ENCODE data around the gene WNT3A.

WNT3A gene

DNA sequence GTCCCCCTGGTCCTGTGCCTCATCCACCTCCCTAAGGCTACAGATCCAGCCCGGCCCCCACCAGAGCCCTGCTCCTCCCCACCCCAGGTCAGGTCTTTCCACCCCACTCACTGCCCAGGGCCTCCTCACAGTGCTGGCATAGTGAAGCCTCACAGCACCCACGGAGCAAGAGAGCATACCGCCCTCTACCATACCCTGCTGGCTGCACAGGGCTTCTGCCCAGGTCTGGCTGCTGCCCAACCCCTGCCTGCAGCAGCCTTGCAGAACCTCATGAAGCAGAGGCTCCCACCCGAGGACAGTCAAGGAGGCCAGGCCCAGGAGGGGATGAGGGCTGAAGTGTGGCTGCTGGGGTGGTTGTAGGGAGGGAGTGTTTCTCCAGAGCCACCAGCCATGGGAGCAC lies 56.0 kb downstream of the WNT3A start:
- no peak overlapping the region for H3K27ac ChIP-seq
- no peak for TF ChIP-seq ZFX (IDR thresholded peaks at IDR 0.05)
- TF ChIP-seq, protein P1, sequence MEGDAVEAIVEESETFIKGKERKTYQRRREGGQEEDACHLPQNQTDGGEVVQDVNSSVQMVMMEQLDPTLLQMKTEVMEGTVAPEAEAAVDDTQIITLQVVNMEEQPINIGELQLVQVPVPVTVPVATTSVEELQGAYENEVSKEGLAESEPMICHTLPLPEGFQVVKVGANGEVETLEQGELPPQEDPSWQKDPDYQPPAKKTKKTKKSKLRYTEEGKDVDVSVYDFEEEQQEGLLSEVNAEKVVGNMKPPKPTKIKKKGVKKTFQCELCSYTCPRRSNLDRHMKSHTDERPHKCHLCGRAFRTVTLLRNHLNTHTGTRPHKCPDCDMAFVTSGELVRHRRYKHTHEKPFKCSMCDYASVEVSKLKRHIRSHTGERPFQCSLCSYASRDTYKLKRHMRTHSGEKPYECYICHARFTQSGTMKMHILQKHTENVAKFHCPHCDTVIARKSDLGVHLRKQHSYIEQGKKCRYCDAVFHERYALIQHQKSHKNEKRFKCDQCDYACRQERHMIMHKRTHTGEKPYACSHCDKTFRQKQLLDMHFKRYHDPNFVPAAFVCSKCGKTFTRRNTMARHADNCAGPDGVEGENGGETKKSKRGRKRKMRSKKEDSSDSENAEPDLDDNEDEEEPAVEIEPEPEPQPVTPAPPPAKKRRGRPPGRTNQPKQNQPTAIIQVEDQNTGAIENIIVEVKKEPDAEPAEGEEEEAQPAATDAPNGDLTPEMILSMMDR (conservative IDR thresholded peaks at IDR 0.05), result no peak

DNA sequence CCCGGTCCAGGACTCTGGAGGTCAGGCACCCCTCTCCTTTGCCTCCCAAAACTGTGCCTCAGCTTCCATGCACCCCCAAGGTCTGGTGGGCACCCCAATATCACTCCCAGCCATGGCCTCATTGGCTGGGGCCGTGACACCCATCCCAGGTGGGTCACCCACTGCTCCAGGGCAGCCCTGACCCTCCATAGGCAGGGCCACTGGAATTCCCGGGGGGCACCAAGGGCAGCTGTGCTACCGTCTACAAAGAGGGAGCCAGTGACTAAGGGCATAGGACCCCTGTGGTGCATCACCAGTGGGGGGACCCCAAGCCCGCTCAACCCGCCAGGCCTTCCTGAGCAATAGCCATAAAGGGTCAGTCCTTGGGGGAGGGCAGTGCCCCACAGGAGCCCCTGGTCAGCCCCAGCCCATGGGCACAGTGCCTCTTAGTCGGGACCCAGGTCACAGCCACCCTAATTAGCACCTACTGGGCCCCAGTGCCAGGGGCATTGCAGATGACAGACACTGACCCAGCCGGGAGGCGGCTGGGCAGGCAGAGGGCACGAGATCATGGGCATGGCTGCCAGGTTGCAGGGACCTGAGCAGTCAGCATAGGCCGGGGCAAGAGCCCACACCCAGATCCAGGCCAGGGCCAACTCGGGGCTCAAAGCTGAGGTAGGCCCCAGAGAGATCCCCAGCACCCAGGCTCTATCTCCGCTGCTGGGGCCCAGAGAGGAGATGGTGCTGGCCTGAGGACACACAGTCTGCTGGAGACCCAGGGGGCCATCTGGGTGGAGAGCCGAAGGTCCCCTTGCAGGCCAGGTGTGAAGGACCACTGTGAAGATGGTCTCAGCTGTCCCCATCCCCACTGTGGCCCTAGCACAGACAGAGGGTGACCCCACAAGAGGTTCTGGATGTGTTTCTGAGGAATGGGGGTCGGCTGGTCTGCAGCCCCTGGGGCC lies 56.7 kb downstream of the WNT3A start:
- no peak for TF ChIP-seq ZFX (IDR thresholded peaks at IDR 0.05)
- TF ChIP-seq, protein P1 (conservative IDR thresholded peaks at IDR 0.05), result no peak
- no peak overlapping the region for H3K27ac ChIP-seq

DNA sequence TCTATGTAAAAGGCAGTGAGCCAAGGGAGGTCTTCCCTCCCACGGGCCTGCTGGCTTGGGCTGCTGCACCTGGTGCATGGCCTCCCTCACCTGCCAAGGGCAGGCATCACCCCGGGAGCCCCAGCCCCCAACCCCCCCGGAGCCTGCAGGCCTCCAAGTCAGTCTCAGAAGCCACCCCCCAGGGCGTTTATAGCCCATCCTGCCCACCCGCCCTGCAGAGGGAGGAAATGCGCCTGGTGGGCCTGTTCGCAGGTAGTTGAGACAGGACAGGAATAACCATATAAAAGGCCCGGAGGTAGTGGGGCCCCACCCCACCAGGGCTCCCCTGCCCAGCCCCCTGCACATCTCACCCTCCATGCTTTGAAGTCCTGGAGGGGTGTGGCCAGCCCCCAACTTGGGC lies 57.5 kb downstream of the WNT3A start:
- H3K27ac ChIP-seq, result no peak overlapping the region
- no peak for TF ChIP-seq ZFX (IDR thresholded peaks at IDR 0.05)
- TF ChIP-seq, protein P1 (conservative IDR thresholded peaks at IDR 0.05), result no peak

DNA sequence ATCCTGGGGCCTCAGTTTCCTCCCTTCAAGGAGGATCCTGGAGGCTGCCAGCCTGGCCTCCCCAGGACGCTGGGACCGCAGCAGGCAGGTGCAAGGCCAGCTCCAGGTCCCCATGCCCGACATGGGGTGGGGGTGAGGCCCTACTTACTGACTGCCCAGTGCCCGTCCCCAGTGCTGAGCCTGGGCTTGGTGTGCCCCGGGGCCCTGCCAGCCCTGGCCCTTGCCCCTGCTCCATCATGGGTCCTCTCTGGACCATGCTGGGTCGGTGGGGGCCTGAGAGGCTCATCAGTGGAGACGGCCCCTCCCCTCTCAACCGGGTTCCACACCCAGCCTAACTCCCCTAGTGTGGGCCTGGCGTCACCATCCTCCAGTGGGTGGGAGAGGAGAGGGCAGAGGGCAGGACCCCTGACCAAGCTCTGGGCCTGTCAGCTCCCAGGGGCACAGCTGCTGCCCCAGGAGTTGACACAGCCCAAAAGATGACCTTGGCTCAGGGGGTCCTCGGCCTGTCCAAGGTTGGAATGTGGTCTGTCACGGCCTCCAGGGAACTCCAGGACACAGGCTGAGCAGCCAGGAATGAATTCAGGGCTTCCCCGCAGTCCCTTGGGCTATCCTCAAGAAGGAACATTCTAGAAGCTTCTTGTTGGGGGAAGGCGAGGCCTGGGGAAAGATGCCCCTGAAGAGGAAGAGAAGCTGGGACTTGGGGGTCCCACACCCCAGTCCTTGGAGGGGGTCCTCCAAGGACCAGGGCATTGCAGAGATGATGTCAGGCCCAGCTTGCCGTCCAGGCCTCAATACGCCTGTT lies 58.1 kb downstream of the WNT3A start:
- no peak overlapping the region for H3K27ac ChIP-seq
- TF ChIP-seq ZFX (IDR thresholded peaks at IDR 0.05), result no peak
- TF ChIP-seq, protein P1 (conservative IDR thresholded peaks at IDR 0.05), result no peak

DNA sequence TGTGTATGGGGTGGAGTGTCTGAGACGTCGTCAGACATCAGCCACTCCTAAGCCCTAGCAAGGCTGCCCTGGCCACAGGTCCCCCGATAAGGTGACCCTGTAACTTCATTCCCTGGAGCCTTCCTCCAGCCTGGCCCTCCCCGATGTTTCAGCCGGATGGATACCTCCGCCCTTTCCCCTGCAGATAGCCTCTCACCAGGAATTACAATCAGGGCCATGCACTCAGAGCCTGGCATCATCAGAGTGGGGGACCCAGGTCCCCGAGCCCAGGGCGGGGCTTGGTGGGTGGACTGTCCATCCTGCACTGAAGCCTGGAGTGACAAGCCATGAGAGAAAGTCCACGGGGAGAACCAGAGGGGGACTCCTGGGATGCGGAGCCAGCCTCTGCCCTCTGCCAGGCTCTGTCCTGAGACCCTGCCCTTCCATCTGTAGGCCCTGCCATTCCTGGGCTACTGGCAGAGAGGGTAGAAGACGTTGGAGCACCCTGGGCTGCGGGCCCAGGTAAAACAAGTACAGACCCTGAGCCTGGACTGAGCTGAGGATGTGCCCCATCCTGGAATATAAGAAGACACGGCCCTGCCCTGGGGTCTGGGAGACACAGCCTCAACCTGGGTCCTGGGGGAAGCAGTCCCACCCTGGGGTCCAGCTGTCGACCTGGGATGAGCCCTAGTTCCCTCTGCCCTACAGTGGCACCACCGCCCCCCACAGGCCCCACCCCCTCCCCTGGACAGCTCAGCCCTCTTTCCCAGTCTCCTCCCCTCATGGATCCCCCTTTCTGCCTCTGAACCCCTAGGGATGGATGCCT lies 58.9 kb downstream of the WNT3A start:
- H3K27ac ChIP-seq, result no peak overlapping the region
- TF ChIP-seq, protein P1 (conservative IDR thresholded peaks at IDR 0.05), result no peak
- no peak for TF ChIP-seq ZFX (IDR thresholded peaks at IDR 0.05)

DNA sequence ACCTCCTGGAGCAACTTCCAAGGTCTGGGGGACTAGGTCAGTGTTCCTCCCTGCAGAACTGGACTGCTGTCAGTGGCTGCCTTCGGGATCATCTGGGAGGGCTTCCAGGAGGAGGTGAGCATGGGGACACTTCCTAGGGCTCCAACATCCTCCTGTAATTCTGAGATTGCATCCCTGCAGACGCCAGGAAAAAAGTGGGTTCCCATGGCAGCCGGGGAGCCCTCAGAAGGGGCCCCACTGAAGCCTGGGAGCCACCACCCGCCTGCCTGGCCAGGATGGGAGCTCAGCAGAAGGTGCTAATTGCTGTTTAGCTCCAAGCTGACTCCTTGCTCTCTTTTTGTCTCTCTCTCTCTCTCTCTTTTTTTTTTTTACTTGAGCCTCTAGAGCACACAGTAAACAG lies 59.6 kb downstream of the WNT3A start:
- no peak for TF ChIP-seq ZFX (IDR thresholded peaks at IDR 0.05)
- TF ChIP-seq, protein P1 (conservative IDR thresholded peaks at IDR 0.05), result no peak
- no peak overlapping the region for H3K27ac ChIP-seq

Data from C4-2B (cell line).